ENCODE results near the gene KSR2.

- no peak for TF ChIP-seq POLR2AphosphoS5 (IDR thresholded peaks at IDR 0.05; ENCODE audit: borderline replicate concordance, low read depth, low read length)
- TF ChIP-seq EZH2 (IDR thresholded peaks at IDR 0.05) = no peak
- TF ChIP-seq FOXP2 (optimal IDR thresholded peaks at IDR 0.05; ENCODE audit: control extremely low read depth, extremely low read length, insufficient read depth) = no peak
Observed at GRCh38 chr12:117468016-117468415, 500.8 kb downstream of the KSR2 start.

Data from SK-N-MC (cell line).